H9 (cell line): ENCODE results near the gene SCD. TPM values are rescaled to one million over a fixed set of nuclear protein-coding genes. Genes with fewer than 3 reads are reported as not detected.

Source experiments
- DNase-seq: peaks from one replicate; pipeline ENCODE4 v3.0.0-alpha.2; 2017
- H2AFZ ChIP-seq: one replicate; pipeline ENCODE4 v1.6.1; 2013; ENCODE audit warnings: mild to moderate bottlenecking, low read length, control low read depth, moderate library complexity
- H2AK5ac ChIP-seq: 2 replicates; pipeline ENCODE4 v1.6.1; 2013; ENCODE audit warnings: low read length, control low read depth, mixed read lengths; ENCODE audit not compliant: insufficient read length
- H2BK120ac ChIP-seq: one replicate; pipeline ENCODE4 v1.6.1; 2013; ENCODE audit warnings: low read depth, mild to moderate bottlenecking, low read length, control low read depth, inconsistent platforms; ENCODE audit not compliant: poor library complexity, severe bottlenecking
- H2BK12ac ChIP-seq: 2 replicates; pipeline ENCODE4 v1.6.1; 2013; ENCODE audit warnings: low read length, control low read depth, mixed read lengths, low read depth; ENCODE audit not compliant: insufficient read length
- H2BK15ac ChIP-seq: 2 replicates; pipeline ENCODE4 v1.6.1; 2013; ENCODE audit warnings: low read depth, low read length, control low read depth
- H2BK20ac ChIP-seq: one replicate; pipeline ENCODE4 v1.6.1; 2013; ENCODE audit warnings: low read depth, mild to moderate bottlenecking, low read length, control low read depth, inconsistent platforms; ENCODE audit not compliant: poor library complexity, severe bottlenecking
- H2BK5ac ChIP-seq: 2 replicates; pipeline ENCODE4 v1.6.1; 2013; ENCODE audit warnings: low read length, control low read depth, mixed read lengths; ENCODE audit not compliant: insufficient read length
- H3K14ac ChIP-seq: 2 replicates; pipeline ENCODE4 v1.6.1; 2013; ENCODE audit warnings: low read length, control low read depth; ENCODE audit not compliant: insufficient read depth
- H3K18ac ChIP-seq: 2 replicates; pipeline ENCODE4 v1.6.1; 2013; ENCODE audit warnings: low read depth, mild to moderate bottlenecking, mixed read lengths, low read length, control low read depth; ENCODE audit not compliant: insufficient read length
- H3K23ac ChIP-seq: 2 replicates; pipeline ENCODE4 v1.6.1; 2013; ENCODE audit warnings: low read length, control low read depth, mixed read lengths, low read depth; ENCODE audit not compliant: insufficient read length
- H3K23me2 ChIP-seq: 2 replicates; pipeline ENCODE4 v1.6.1; 2013; ENCODE audit warnings: low read depth, mild to moderate bottlenecking, mixed read lengths, low read length, control low read depth; ENCODE audit not compliant: insufficient read length, poor library complexity, severe bottlenecking
- H3K27ac ChIP-seq: 2 replicates; pipeline ENCODE4 v1.5.1; 2013; ENCODE audit warnings: low read length, control low read depth, mixed read lengths, low read depth; ENCODE audit not compliant: insufficient read length
- H3K27me3 ChIP-seq: 2 replicates; pipeline ENCODE4 v1.6.1; 2013; ENCODE audit warnings: low read length, control low read depth, inconsistent platforms; ENCODE audit not compliant: insufficient read depth
- H3K4ac ChIP-seq: 2 replicates; pipeline ENCODE4 v1.6.1; 2013; ENCODE audit warnings: low read depth, mild to moderate bottlenecking, control low read depth, inconsistent platforms, low read length, moderate library complexity
- H3K4me1 ChIP-seq: 2 replicates; pipeline ENCODE4 v1.6.1; 2013; ENCODE audit warnings: low read length, control low read depth, inconsistent platforms; ENCODE audit not compliant: insufficient read depth
- H3K4me2 ChIP-seq: 2 replicates; pipeline ENCODE4 v1.6.1; 2013; ENCODE audit warnings: low read length, control low read depth, mixed read lengths; ENCODE audit not compliant: insufficient read length, insufficient read depth
- H3K56ac ChIP-seq: 2 replicates; pipeline ENCODE4 v1.6.1; 2013; ENCODE audit warnings: low read depth, mild to moderate bottlenecking, mixed read lengths, low read length, control low read depth; ENCODE audit not compliant: insufficient read length
- H3K79me1 ChIP-seq: 2 replicates; pipeline ENCODE4 v1.6.1; 2013; ENCODE audit warnings: low read depth, mild to moderate bottlenecking, moderate library complexity, low read length, control low read depth, inconsistent platforms; ENCODE audit not compliant: insufficient read depth, poor library complexity, severe bottlenecking
- H3K79me2 ChIP-seq: 2 replicates; pipeline ENCODE4 v1.6.1; 2013; ENCODE audit warnings: low read length, control low read depth, inconsistent platforms; ENCODE audit not compliant: insufficient read depth
- H3K9ac ChIP-seq: 2 replicates; pipeline ENCODE4 v1.6.1; 2013; ENCODE audit warnings: low read length, control low read depth, mixed read lengths; ENCODE audit not compliant: insufficient read length; ENCODE audit errors: extremely low read depth
- H3K9me3 ChIP-seq: one replicate; pipeline ENCODE4 v1.6.1; 2013; ENCODE audit warnings: low read depth, low read length, inconsistent platforms; ENCODE audit not compliant: control insufficient read depth
- H3T11ph ChIP-seq: one replicate; pipeline ENCODE4 v1.6.1; 2013; ENCODE audit warnings: mild to moderate bottlenecking, low read length, control low read depth, inconsistent platforms
- H4K20me1 ChIP-seq: one replicate; pipeline ENCODE4 v1.6.1; 2013; ENCODE audit not compliant: control insufficient read depth, insufficient read length, insufficient read depth
- H4K5ac ChIP-seq: 2 replicates; pipeline ENCODE4 v1.6.1; 2013; ENCODE audit warnings: low read depth, mild to moderate bottlenecking, mixed read lengths, low read length, control low read depth; ENCODE audit not compliant: insufficient read length
- H4K8ac ChIP-seq: replicated peaks from 2 replicates; pipeline ENCODE4 v1.6.1; 2013; ENCODE audit warnings: low read length, control low read depth, mixed read lengths, low read depth; ENCODE audit not compliant: insufficient read length
- H4K91ac ChIP-seq: 2 replicates; pipeline ENCODE4 v1.6.1; 2013; ENCODE audit warnings: low read depth, mild to moderate bottlenecking, moderate library complexity, mixed read lengths, low read length, control low read depth; ENCODE audit not compliant: insufficient read length
- H3K27ac Mint-ChIP-seq, 3 experiments: 2 replicates in 2 of 3; 3 replicates in 1 of 3; pipeline ENCODE4 v1.8.0; 2020 to 2021; ENCODE audit warnings: mixed read lengths in 3 of 3, mild to moderate bottlenecking in 1 of 3, moderate library complexity in 1 of 3
- H3K27me3 Mint-ChIP-seq: 2 replicates; pipeline ENCODE4 v1.8.0; 2021; ENCODE audit warnings: low read depth, mild to moderate bottlenecking, moderate library complexity, mixed read lengths
- H3K36me3 Mint-ChIP-seq, 3 experiments: 2 replicates in 2 of 3; 3 replicates in 1 of 3; pipeline ENCODE4 v1.8.0; 2020 to 2021; ENCODE audit warnings: low read depth in 3 of 3, mixed read lengths in 3 of 3; ENCODE audit not compliant: insufficient read depth in 1 of 3
- H3K4me1 Mint-ChIP-seq, 2 experiments: 2 replicates each; pipeline ENCODE4 v1.8.0; 2020; ENCODE audit warnings: mixed read lengths in 2 of 2
- H3K4me3 Mint-ChIP-seq, 2 experiments: 2 replicates in 1 of 2; 3 replicates in 1 of 2; pipeline ENCODE4 v1.8.0; 2020 to 2021; ENCODE audit warnings: mild to moderate bottlenecking in 2 of 2, mixed read lengths in 2 of 2, moderate library complexity in 1 of 2
- H3K9me3 Mint-ChIP-seq, 2 experiments: 2 replicates in 1 of 2; 3 replicates in 1 of 2; pipeline ENCODE4 v1.8.0; 2020; ENCODE audit warnings: mild to moderate bottlenecking in 2 of 2, mixed read lengths in 2 of 2, moderate library complexity in 1 of 2
- CTCF ChIP-seq: fragments of 200-600 bp; sonication (generic); conservative IDR thresholded peaks from 3 replicates; pipeline ENCODE4 v1.8.0; 2021; ENCODE audit warnings: antibody characterized with exemption, mild to moderate bottlenecking
- WGBS: extraction: QIAGEN DNeasy Blood & Tissue Kit; methylation state at CpG from one replicate; pipeline ENCODE4 v1.1.7; 2013; ENCODE audit warnings: missing lambda C conversion rate, low lambda C conversion rate, mixed read lengths; ENCODE audit not compliant: insufficient read length; ENCODE audit errors: extremely low coverage; 5-methylcytosine and 5-hydroxymethylcytosine counted together
- total RNA-seq: library from RNA; stranded (reverse); gene quantifications from 2 replicates; pipeline ENCODE4 v1.2.1, GENCODE V29; 2021

The SCD gene
- total RNA-seq, 1 experiment from 2014 or later = 354 TPM

- peak; percentile 85 for DNase-seq
- Mint-ChIP-seq H3K27me3 (peaks cover under 1% of the 10 kb centered on the region; the same call in 1 of the 2 replicates), H3K27ac (peak overlapping the region; percentile 59 to 99 (median 74); a peak in 6 of 7 replicates), H3K4me3 (peak overlapping the region; percentile 90 to 100), H3K9me3 (peaks cover 3 to 5% of the 10 kb centered on the region in 2 experiments; a peak in 2 of 5 replicates), H3K4me1 (peaks cover 53 to 58% of the 10 kb centered on the region in 2 experiments), H3K36me3 (peaks cover 37 to 39% (median 38%) of the 10 kb centered on the region in 3 experiments)
- Histone ChIP-seq H3K27me3 (no peaks in the 10 kb centered on the region), H3K4ac (no peak overlapping the region), H4K5ac (no peak overlapping the region), H2BK15ac (no peak overlapping the region), H3K27ac (peak overlapping the region; percentile 19), H2BK12ac (no peak overlapping the region), H4K8ac (no peak overlapping the region), H3K79me2 (peaks cover 43% of the 10 kb centered on the region), H3K79me1 (peaks cover 4% of the 10 kb centered on the region), H2AK5ac (no peak overlapping the region), H3T11ph (no peak overlapping the region), H3K9me3 (no peaks in the 10 kb centered on the region), H2BK120ac (no peak overlapping the region), H2AFZ (no peak overlapping the region), H4K91ac (no peak overlapping the region), H3K14ac (peak overlapping the region; percentile 69; the same call in 1 of the 2 replicates), H3K9ac (peak overlapping the region; percentile 77), H2BK20ac (no peak overlapping the region), H4K20me1 (peaks cover 5% of the 10 kb centered on the region), H3K23ac (no peak overlapping the region), H3K4me2 (peak overlapping the region; percentile 91), H2BK5ac (no peak overlapping the region), H3K23me2 (peaks cover 18% of the 10 kb centered on the region), H3K4me1 (no peaks in the 10 kb centered on the region; the same call in 1 of the 2 replicates), H3K56ac (no peak overlapping the region), H3K18ac (peak overlapping the region; percentile 48)
- TF ChIP-seq CTCF = no peak
- WGBS = no CpG with 5 or more reads among the region's 36 CpGs
These were observed 675 bp upstream of the SCD start for GRCh38 chr10:100346351-100346764.
